ENCODE data around the gene IGFBP4.

- TF ChIP-seq CTCF (IDR thresholded peaks at IDR 0.05) (no peak), POLR2A (IDR thresholded peaks at IDR 0.05) (no peak)
Observed at GRCh38 chr17:40462343-40463121, 19.3 kb downstream of the IGFBP4 start.
